ENCODE measurements around the gene TNFAIP8L1.

GRCh38 chr19:4618019-4618418, 21.3 kb upstream of the TNFAIP8L1 start:
- TF ChIP-seq CTCF (IDR thresholded peaks at IDR 0.05) (no peak), POLR2A (IDR thresholded peaks at IDR 0.05) (no peak), EP300 (IDR thresholded peaks at IDR 0.05) (no peak)
